Endothelial cell of umbilical vein (primary cell): ENCODE results near the gene PTPRQ.

Source experiments
- CTCF ChIP-seq, 2 donors: IDR thresholded peaks; 1 replicate in 1 of 2; 2 replicates in 1 of 2; pipeline ENCODE4 v1.5.1; 2011; ENCODE audit warnings: low read length in 2 of 2, mild to moderate bottlenecking in 2 of 2, moderate library complexity in 2 of 2, control low read depth in 1 of 2, inconsistent platforms in 1 of 2, low read depth in 1 of 2; ENCODE audit not compliant: insufficient read depth in 1 of 2; ENCODE audit errors: extremely low read depth in 1 of 2
- EZH2 ChIP-seq: IDR thresholded peaks from 2 replicates; pipeline ENCODE4 v1.6.1; 2012; ENCODE audit warnings: borderline replicate concordance, low read depth, mild to moderate bottlenecking, moderate library complexity, low read length, inconsistent platforms; ENCODE audit not compliant: severe bottlenecking
- MAX ChIP-seq: IDR thresholded peaks from 2 replicates; pipeline ENCODE4 v1.6.1; 2011; ENCODE audit not compliant: insufficient read depth, insufficient read length
- MYC ChIP-seq: IDR thresholded peaks from one replicate; pipeline ENCODE4 v1.6.1; 2011; ENCODE audit warnings: mild to moderate bottlenecking, low read depth, low read length
- POLR2A ChIP-seq: IDR thresholded peaks from 2 replicates; pipeline ENCODE4 v1.6.1; 2012; ENCODE audit warnings: low read depth, mild to moderate bottlenecking, control low read depth, low read length
- POLR2AphosphoS5 ChIP-seq: IDR thresholded peaks from 2 replicates; pipeline ENCODE4 v1.6.1; 2012; ENCODE audit warnings: low read depth, mild to moderate bottlenecking, control low read depth, low read length, moderate library complexity; ENCODE audit not compliant: insufficient read depth

GRCh38 chr12:80580254-80580653, 136.2 kb downstream of the PTPRQ start:
- no peak for TF ChIP-seq EZH2
- no peak for TF ChIP-seq CTCF (IDR thresholded peaks at IDR 0.05; ENCODE audit: extremely low read depth in 1 of 2, insufficient read depth in 1 of 2, low read depth in 1 of 2, low read length in 2 of 2)
- TF ChIP-seq POLR2A, result no peak
- no peak for TF ChIP-seq MYC
- no peak for TF ChIP-seq POLR2AphosphoS5
- no peak for TF ChIP-seq MAX
